Fibroblast of skin of left quadriceps (primary cell): ENCODE results near the gene PPP2R2B.
"Not testable (repeated sequence)": the region's sequence is repeated elsewhere in the genome, so short reads cannot be mapped to it uniquely, and the experiment has no call there.

ENCODE experiments used
- DNase-seq, 2 experiments: peaks; one replicate each; pipeline ENCODE4 v3.0.0-alpha.2; 2013; ENCODE audit warnings: low read depth in 2 of 2

PPP2R2B gene

DNA sequence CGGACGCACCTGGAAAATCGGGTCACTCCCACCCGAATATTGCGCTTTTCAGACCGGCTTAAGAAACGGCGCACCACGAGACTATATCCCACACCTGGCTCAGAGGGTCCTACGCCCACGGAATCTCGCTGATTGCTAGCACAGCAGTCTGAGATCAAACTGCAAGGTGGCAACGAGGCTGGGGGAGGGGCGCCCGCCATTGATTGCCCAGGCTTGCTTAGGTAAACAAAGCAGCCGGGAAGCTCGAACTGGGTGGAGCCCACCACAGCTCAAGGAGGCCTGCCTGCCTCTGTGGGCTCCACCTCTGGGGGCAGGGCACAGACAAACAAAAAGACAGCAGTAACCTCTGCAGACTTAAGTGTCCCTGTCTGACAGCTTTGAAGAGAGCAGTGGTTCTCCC, 268.8 kb downstream of the PPP2R2B start:
- not testable (repeated sequence) for DNase-seq

DNA sequence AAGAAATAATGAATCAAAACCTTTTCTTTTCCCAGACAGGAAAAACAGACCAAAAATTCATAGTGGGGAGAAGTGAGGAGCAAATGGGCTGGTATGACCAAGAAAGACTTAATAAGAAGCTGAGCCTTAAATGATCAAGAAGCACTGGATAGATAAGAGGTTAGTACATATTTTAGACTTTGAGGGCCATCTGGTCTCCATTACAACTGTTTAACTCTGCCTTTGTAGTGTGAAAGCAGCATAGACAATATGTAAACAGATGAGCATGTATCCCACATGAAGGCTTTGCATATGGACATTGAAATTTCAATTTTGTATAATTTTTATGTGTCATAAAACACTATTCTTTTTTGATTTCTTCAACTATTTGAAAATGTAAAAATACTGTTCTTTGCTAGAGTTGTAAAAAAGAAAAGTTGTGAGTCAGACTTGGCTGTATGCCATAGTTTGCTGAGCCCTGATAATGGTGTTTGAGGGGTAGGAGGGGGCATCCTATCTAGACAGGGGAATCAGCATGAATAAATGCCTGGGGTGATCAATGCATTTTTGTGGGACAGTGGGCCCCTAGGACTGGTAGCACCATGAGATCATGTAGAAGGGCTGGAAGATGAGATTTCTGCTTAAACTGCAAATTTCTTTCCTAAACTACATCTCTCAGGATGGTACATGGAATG, 270.8 kb downstream of the PPP2R2B start:
- DNase-seq, result no peak

DNA sequence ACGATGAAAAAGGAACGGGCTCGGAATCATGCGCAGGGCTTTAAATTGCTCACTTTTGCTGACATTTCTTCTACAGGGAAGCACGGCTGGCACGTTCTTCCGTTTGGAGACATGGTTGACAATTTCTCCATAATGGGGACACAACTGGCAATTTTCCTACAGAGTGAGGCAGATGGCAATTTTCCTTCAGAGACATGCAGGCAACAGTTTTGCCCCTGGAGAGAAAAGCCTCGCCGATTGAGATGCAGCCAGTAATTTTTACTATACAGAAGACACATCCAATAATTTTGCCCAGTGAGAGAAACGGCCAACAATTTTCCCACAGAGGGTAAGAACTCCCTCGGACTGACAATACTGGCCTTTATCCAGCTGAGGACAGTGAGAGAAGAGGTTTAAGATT, 271.7 kb downstream of the PPP2R2B start:
- no peak for DNase-seq

DNA sequence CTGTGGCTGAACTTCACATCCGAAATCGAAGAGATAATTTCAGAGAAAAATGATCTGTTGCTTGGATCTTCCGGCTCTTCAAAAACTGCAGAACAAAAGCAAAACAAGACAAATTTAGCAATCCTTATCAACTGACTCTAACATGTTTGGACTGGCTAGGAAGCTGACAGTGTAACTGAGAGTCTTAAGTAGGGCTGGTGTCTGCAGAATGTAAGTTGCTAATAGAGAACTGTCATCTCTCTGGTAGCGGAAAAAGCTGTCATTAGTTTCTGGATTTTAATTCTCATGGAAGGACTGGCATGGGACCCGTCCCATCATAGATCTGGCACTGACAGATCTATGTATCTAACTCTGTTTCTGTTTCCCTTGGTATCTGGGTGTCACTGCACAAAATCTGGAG, 278.2 kb downstream of the PPP2R2B start:
- no peak for DNase-seq

DNA sequence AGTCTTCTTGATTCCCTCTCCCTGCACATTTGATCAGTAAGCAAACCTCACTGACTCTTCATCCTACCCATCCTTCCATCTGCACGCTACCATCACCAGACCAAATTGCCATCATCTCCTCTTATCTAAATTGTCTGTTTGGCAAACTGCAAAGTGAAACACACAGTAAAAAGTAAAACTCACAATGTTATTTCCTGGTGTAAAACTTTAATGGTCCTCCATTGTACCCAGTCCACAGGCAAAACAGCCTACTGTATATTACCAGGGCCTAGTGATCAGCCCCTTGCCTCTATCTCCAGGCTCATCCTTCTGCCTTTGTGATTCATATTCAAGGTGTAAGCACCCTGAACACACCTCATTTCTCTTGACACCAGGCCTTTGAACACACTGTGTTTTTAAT, 279.3 kb downstream of the PPP2R2B start:
- DNase-seq, result no peak

DNA sequence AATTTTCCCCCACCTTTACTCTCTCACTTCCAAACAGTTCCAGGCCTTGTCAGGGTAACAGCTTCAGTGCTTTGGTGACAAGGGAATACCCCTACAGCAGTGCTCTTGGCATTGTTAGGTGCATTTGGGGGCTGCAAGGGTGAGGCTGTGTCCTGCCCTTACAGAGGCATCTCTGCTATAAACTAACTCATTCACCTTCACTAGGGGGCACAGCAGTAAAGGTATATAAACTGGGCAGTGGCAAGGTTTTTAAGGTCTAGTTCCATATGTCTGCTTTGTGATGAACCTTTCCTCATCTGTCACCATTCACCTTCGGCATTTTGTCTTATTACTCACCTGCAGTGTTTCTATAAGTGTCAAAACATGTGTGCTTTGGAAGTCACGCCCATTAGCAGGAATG, 283.5 kb downstream of the PPP2R2B start:
- DNase-seq, result no peak

DNA sequence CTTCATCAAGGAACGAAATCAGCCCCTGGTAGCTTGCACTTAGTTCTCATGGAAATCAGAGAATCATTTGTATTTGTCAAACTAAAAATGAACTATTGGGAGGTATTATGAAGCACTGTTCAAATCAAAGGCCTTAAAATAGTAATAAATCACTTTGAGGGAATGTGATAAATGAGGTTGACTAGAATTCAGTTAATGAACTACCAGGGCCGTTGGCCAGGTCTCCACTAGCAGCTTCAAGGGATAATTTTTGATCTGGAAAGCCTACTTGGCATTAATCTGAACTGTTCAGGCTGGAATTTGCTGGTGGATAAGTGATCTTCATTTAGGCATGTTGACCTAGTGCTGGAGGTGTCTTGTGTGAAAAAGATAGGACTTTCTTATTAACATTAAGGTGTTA, 286.2 kb downstream of the PPP2R2B start:
- no peak for DNase-seq

DNA sequence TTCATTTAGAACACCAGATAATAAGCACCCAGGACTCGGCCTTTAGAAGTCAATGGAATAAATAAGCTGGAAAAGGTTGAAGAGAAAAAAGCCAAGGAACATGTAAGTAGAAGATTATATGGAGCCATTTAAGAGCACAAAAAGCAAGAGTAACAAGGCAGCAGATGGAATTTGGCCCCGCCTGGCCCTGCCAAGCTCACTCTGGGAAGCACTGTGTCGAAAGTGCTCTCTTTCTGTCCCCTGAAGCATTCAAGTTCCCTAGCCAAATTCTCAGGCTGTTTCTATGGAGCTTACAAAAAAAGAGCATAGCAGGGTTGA, 289.6 kb downstream of the PPP2R2B start:
- no peak for DNase-seq

DNA sequence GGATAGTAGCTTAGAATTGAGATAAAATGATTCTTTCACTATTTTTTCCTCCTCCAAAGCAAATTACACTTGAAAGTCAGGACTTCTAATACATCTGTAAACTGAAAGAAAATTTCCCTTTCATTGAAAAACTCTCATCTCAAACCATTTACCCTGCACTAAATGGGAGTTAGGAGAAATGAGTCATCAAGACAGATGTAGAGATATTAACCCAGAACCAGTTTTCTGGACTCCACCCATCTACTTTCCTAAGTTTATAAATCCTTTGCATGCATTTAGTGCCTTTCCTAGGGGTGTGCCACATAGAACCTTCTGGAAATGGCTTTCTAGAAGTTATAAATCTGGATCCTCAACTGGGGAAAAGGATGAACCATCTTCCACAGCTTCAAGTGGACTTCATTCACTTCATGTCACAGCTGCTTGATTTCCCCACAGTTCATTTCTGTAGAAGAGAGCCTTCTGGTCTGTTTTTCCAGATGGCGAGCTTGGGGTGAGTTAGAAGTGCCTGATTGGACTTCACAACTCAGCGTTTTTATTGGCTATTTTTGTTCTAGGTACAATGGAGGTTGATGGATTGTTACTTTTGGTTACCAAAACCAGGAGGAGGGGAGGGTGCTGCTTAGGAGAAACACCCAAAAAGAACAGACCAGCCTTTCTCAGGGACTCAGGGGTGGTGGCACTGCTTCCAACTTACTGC, 290.1 kb downstream of the PPP2R2B start:
- no peak for DNase-seq

DNA sequence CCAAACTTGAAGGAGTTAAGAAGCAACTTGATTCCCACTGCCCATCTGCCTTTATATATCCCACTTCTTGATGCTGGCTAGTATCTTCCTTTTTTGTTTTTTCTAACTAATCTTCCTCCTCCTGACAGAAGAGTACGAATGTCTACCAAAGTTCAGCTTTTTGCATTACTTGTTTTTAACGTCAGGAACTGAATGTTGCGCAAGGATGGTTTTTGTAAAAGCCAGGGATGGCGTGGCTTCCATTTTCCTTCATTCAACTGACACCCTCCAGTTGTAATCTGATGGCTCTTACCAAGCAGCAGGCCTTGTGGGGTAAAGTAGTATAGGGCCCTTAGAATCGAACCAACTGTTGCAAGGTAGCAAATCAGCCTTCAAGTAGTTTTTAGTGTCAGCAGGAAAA, 291.8 kb downstream of the PPP2R2B start:
- no peak for DNase-seq

DNA sequence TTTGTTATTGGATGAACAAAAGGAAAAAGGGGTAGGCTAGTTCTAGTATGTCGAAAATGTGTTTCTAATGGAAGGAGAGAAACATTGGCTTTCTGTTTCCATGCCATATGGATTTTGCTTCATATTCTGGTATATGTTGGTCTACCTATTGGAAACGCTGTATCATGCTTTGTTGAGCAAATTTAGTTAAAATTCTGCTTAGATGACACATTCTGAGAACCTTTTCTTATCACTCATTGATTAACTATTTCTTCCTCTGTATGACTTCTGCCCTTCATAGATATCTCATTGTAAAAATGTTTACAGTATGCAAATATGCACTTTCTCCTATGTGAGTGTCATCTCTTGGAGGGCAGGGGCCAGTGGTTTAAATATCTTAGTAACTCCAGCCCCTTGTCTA, 293.8 kb downstream of the PPP2R2B start:
- no peak for DNase-seq

DNA sequence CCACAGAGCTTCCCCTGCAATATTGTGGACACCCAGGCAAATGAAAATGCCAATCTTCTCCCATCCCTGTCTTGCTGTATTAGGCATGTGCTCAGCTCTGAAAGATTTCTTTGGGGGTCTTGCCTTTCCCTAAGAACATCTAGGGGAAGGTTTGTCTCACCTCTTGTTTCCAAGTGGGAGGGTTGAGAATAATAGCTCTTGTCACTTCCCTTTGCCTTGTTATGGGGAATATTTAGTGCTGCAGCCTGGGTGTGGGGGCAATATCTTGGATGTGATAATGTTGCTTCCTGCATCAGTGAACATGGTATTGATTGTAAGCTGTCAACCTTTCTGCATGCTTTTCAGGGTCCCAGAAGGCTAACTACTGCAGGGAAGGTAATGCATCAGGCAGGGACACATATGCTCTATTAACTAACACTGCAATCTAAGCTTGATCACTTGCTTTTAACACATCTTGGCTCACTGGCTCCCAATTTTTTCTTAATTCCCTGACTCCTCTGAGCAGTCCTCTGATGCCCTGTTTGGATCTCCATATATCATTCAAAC, 296.4 kb downstream of the PPP2R2B start:
- no peak for DNase-seq

DNA sequence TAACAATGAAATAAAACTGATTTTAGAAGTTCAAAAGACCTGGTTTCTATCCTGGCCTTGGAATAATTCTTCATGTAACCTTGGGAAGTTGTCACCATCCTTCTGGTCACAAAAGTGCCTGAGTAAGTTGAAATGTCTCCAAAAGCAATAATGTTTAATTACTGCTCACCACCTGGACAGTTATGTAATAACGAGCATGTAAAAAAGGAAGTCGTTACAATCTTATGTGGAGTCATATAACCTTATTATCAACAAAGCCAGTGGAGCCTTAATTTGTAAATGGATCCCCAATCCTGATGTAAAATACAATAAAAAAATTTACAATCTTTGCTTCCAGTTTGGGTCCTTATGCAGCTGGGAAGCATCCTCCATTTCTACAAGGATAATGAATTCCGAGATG, 298.3 kb downstream of the PPP2R2B start:
- DNase-seq, result no peak

DNA sequence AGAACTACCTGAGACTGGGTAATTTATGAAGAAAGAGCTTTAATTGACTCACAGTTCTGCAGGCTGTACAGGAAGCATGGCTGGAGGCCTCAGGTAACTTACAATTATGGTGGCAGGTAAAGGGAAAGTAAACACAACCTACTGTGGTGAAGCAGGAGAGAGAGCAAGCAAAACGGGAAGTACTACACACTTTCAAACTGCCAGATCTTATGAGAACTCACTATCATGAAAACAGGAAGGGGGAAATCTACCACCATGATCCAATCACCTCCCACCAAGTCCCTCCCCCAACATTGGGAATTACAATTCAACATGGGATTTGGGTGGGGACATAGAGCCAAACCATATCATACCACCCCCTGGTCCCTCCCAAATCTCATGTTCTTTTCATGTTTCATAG, 303.8 kb downstream of the PPP2R2B start:
- DNase-seq, result no peak

DNA sequence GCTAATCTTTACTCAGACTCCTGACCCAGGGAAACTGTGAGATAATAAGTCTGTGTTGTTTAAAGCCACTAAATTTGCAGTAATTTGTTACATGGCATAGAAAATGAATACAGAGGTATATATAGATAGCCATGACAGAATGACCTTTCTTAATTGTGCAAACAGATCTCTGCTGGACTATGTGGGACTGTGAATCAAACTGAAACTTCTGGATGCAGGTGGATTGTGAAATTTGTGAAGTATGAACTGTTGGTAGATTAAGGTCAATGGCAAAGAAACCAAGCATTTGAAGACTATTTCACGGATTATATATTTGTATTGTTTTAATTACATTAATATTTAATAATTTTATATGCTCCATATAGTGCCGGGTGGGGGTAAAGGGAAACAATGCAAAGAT, 310.4 kb downstream of the PPP2R2B start:
- no peak for DNase-seq

DNA sequence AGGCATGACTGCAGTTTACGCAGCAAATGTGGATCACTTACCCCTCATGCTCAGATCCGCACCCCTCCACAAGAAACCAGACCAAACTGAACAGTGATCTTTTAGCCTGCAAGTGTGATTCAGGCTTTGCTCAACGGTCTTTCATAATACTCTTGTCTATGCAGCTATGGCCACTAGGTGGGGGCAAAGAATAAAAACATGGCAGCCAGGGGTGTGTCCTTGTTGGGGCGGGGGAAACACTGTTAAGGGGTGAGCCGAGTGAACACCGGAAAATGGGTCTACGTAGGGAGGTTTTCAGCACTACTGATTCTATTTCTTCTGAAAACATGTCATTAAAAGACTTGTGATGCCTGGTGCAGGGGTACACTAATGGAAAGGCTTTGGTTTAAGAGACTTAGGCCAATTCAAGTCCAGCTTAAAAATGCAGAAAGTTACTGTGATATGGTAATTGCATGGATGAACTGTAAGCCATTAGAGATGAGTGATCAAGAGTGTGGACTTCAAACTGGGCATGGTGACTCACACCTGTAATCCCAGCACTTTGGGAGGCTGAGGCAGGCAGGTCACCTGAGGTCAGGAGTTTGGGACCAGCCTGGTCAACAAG, 312.7 kb downstream of the PPP2R2B start:
- peak; percentile 23 to 27 for DNase-seq

DNA sequence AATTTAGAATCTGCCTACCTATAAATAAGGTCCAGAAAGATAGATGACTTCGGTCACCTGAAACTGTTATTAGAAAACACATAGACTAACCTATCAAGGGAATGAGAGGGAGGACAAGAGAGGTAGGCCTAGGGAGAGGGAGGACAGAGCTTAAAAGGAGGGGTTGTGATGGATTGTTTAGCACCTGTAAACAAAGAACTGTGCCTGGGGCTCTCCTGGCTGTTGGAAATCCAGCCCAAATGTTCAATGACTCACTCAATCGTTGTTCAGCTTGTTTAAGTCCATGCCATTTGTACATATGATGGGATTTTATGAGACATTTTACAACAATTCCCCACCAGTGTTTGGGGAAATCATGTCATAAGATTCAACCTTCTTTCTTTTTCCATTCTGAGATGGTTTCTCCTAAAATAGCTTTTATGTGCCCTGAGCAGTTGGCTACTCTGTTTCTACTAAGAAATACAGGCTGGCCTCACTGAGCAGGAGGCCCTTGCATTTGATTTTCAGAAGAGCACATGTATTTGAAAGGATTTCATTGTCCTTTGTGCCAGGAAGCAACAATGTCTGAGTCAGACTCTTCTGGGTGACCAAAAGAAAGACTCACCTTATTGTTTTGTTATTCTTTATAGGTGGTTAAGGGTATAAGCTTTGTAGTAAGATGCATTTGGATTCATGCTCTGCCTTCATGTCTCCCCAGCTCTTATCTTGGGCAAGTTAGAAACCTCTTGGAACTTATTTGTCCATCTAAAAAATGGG, 314.4 kb downstream of the PPP2R2B start:
- DNase-seq, result no peak

DNA sequence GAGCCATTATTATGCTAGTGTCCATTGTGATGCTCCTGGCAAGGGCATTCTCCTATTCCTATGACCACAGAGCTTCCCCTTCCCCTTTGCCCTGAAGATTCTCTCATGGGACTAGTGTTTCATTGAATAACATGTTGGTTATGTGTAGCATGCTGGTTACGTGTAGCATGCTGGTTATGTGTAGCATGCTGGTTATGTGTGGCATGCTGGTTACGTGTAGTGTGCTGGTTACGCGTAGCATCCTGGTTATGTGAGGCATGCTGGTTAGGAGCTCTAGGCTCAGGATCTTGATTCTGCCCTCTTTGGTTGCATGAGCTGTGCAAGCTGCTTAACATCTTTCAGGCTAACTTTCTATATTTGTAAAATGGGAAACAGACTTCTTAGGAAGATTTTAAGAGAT, 316.1 kb downstream of the PPP2R2B start:
- no peak for DNase-seq

DNA sequence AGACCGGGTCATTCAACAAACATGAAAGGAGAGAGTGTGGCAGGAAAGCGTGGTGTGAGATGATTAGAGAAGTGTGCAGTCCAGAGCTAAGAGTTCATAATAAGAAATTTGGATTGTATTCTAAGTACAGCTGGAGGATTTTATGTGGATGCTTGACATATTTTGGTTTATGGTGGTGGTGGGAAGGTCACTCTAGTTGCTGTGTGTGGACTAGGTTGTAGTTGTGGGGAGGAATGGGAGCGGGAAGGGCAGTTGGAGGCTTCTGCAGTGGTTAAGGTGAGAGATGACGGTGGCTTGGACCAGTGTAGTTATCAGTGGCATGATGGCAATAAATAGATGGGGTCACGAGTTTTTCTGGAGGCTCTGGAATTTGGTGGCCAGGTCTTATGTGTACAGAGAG, 316.8 kb downstream of the PPP2R2B start:
- DNase-seq, result no peak

DNA sequence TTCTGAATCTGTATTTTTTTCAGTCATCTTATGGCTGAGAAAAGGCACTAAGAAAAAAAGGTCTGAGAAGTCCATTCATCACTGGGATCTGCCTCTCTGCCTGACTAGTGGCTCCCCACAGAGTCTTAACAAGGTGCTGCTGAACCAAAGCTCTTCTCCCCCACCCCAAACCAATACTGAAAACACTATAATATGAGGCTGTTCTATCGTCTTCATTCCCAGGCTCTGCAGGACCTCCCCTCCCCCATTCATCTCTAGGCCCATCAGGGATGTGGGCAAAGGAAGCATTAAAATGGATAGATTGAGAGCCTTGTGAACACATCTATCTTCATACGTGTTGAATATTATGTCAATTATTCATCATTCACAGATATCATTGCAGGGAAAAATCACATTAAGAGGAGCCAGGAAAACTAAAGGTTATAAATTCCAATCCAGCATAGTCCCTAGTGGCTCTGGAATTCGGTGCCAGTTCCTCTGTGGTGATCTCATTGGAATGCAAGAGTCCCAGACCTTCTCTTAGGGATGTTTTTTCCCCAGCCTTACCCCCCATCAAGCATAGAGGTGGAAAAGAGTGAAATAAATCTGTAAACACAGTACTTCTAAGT, 318.2 kb downstream of the PPP2R2B start:
- peak; percentile 46 to 53 for DNase-seq

DNA sequence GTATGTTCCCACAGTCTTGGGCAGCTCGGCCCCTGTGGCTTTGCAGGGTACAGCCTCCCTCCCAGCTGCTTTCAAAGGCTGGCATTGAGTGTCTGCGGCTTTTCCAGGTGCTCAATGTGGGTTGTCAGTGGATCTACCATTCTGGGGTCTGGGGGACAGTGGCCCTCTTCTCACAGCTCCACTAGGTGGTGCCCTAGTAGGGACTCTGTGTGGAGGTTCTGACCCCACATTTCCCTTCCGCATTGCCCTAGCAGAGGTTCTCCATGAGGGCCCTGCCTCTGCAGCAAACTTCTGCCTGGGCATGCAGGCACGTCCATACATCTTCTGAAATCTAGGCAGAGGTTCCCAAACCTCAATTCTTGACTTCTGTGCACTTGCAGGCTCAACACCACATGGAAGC, 321.7 kb downstream of the PPP2R2B start:
- DNase-seq, result not testable (repeated sequence)

DNA sequence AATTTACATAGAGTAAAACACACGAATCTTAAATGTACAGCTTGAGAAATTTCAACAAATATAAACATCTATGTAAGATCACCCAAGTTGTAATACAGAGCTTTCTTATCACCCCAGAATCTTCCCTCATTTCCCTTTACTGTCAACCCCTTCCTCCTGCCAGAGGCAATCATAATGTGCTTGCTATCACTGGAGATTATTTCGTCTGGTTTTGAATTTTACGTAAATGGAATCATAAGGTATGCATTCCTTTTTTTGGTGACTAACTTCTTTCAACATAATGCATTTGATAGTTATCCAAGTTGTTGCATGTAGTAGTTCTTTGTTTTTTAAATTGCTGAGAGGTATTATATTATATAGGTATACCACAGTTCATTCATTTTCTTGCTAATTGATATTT, 325.1 kb downstream of the PPP2R2B start:
- no peak for DNase-seq
